Measurements from ENCODE around the gene CCDC73. TPM values are rescaled to one million over a fixed set of nuclear protein-coding genes. Genes with fewer than 3 reads are reported as not detected.
"Not testable (repeated sequence)": the region's sequence is repeated elsewhere in the genome, so short reads cannot be mapped to it uniquely, and the experiment has no call there.

Gene CCDC73
- total RNA-seq, 1 donor: not detected

DNA sequence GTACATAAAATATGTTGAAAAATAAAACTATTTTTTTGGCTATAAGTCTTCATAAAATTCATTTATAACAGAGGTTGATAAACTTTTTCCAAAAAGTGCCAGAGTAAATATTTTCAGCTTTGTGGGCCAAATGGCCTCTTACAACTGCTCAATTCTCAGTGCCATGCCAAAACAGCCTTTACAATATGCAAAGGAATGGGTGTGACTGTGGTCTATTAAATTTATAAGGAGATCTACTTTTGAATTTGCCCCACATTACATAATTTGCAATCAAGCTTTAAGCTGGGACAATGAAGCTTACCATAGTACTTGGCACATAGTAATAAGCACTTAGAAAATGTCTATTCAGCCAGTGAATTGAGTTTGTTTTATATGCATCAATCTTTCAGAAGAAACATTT lies 188.2 kb downstream of the CCDC73 start:
- no peaks in the 10 kb centered on the region for H3K9me3 ChIP-seq (ENCODE audit: low read depth, low read length)
- H3K79me2 ChIP-seq (ENCODE audit: insufficient read depth, low read length): no peaks in the 10 kb centered on the region
- H3K4me2 ChIP-seq (ENCODE audit: insufficient read depth, low read length): no peak overlapping the region
- peaks cover 31% of the 10 kb centered on the region for H3K36me3 ChIP-seq (ENCODE audit: insufficient read depth, low read length)
- no peaks in the 10 kb centered on the region for H3K27me3 ChIP-seq (ENCODE audit: insufficient read depth, low read length)
- no peaks in the 10 kb centered on the region for H4K20me1 ChIP-seq (ENCODE audit: insufficient read depth, low read length)
- H3K4me1 ChIP-seq (ENCODE audit: insufficient read depth, low read length): no peaks in the 10 kb centered on the region
- no peak for DNase-seq (ENCODE audit: insufficient read length, low spot score, missing footprints)
- no peak overlapping the region for H3K27ac ChIP-seq (ENCODE audit: low read depth, low read length)
- H3K4me3 ChIP-seq (ENCODE audit: insufficient read depth, low read length): no peak overlapping the region
- no peak overlapping the region for H2AFZ ChIP-seq (ENCODE audit: low read length)
- TF ChIP-seq, protein P1, sequence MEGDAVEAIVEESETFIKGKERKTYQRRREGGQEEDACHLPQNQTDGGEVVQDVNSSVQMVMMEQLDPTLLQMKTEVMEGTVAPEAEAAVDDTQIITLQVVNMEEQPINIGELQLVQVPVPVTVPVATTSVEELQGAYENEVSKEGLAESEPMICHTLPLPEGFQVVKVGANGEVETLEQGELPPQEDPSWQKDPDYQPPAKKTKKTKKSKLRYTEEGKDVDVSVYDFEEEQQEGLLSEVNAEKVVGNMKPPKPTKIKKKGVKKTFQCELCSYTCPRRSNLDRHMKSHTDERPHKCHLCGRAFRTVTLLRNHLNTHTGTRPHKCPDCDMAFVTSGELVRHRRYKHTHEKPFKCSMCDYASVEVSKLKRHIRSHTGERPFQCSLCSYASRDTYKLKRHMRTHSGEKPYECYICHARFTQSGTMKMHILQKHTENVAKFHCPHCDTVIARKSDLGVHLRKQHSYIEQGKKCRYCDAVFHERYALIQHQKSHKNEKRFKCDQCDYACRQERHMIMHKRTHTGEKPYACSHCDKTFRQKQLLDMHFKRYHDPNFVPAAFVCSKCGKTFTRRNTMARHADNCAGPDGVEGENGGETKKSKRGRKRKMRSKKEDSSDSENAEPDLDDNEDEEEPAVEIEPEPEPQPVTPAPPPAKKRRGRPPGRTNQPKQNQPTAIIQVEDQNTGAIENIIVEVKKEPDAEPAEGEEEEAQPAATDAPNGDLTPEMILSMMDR (IDR thresholded peaks at IDR 0.05; ENCODE audit: extremely low read depth, low read depth, low read length): no peak

GRCh38 chr11:32602657-32603415 lies 191.6 kb downstream of the CCDC73 start:
- H3K9me3 ChIP-seq (ENCODE audit: low read depth, low read length): no peaks in the 10 kb centered on the region
- H3K4me1 ChIP-seq (ENCODE audit: insufficient read depth, low read length): no peaks in the 10 kb centered on the region
- no peak overlapping the region for H2AFZ ChIP-seq (ENCODE audit: low read length)
- H3K27ac ChIP-seq (ENCODE audit: low read depth, low read length): no peak overlapping the region
- peaks cover 5% of the 10 kb centered on the region for H3K79me2 ChIP-seq (ENCODE audit: insufficient read depth, low read length)
- H4K20me1 ChIP-seq (ENCODE audit: insufficient read depth, low read length): peaks cover 6% of the 10 kb centered on the region
- peaks cover 52% of the 10 kb centered on the region for H3K36me3 ChIP-seq (ENCODE audit: insufficient read depth, low read length)
- TF ChIP-seq, protein P1 (IDR thresholded peaks at IDR 0.05; ENCODE audit: extremely low read depth, low read depth, low read length): no peak
- H3K4me2 ChIP-seq (ENCODE audit: insufficient read depth, low read length): no peak overlapping the region
- H3K27me3 ChIP-seq (ENCODE audit: insufficient read depth, low read length): no peaks in the 10 kb centered on the region
- H3K4me3 ChIP-seq (ENCODE audit: insufficient read depth, low read length): no peak overlapping the region
- no peak for DNase-seq (ENCODE audit: insufficient read length, low spot score, missing footprints)

DNA sequence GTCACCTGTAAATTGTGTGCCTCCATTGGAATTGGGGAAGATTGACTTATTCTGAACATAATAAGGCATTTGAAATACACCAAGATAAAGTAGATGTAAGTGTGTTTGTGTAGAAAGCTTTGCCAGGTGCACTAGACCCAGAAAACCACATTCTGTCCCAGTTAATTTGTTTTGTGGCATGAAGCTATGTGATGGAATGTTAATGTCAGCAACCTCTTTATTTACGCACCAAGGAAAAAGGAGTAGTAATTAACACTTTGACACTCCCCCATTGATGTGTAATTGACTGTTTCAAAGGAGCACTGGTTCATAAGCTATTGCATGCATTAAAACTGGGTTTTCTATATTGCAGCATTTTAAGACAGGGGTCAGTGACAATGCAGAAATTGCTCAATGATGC lies 196.5 kb downstream of the CCDC73 start:
- no peak for DNase-seq (ENCODE audit: insufficient read length, low spot score, missing footprints)
- H3K36me3 ChIP-seq (ENCODE audit: insufficient read depth, low read length): peaks cover 74% of the 10 kb centered on the region
- TF ChIP-seq, protein P1 (IDR thresholded peaks at IDR 0.05; ENCODE audit: extremely low read depth, low read depth, low read length): no peak
- H3K27ac ChIP-seq (ENCODE audit: low read depth, low read length): no peak overlapping the region
- H2AFZ ChIP-seq (ENCODE audit: low read length): no peak overlapping the region
- H3K79me2 ChIP-seq (ENCODE audit: insufficient read depth, low read length): peaks cover 21% of the 10 kb centered on the region
- peaks cover 6% of the 10 kb centered on the region for H4K20me1 ChIP-seq (ENCODE audit: insufficient read depth, low read length)
- no peak overlapping the region for H3K4me2 ChIP-seq (ENCODE audit: insufficient read depth, low read length)
- H3K27me3 ChIP-seq (ENCODE audit: insufficient read depth, low read length): no peaks in the 10 kb centered on the region
- H3K4me3 ChIP-seq (ENCODE audit: insufficient read depth, low read length): no peak overlapping the region
- no peaks in the 10 kb centered on the region for H3K4me1 ChIP-seq (ENCODE audit: insufficient read depth, low read length)
- no peaks in the 10 kb centered on the region for H3K9me3 ChIP-seq (ENCODE audit: low read depth, low read length)

- not testable (repeated sequence) for H3K9me3 ChIP-seq (ENCODE audit: low read depth, low read length); H3K27me3 ChIP-seq (ENCODE audit: insufficient read depth, low read length); DNase-seq (ENCODE audit: insufficient read length, low spot score, missing footprints); H3K4me3 ChIP-seq (ENCODE audit: insufficient read depth, low read length); H4K20me1 ChIP-seq (ENCODE audit: insufficient read depth, low read length); H3K27ac ChIP-seq (ENCODE audit: low read depth, low read length); H2AFZ ChIP-seq (ENCODE audit: low read length); H3K4me2 ChIP-seq (ENCODE audit: insufficient read depth, low read length); H3K4me1 ChIP-seq (ENCODE audit: insufficient read depth, low read length)
- Histone ChIP-seq H3K79me2 (ENCODE audit: insufficient read depth, low read length) (peaks cover 33% of the 10 kb centered on the region), H3K36me3 (ENCODE audit: insufficient read depth, low read length) (peaks cover 77% of the 10 kb centered on the region)
These were observed 198.3 kb downstream of the CCDC73 start for GRCh38 chr11:32596114-32596513.
